ENCODE data around the gene KCNMA1. TPM values are rescaled to one million over a fixed set of nuclear protein-coding genes. Genes with fewer than 3 reads are reported as not detected.

The KCNMA1 gene
- total and polyA plus RNA-seq, 3 donors from 2014 or later: 13.6 to 36.1 (median 24.7) TPM

DNA sequence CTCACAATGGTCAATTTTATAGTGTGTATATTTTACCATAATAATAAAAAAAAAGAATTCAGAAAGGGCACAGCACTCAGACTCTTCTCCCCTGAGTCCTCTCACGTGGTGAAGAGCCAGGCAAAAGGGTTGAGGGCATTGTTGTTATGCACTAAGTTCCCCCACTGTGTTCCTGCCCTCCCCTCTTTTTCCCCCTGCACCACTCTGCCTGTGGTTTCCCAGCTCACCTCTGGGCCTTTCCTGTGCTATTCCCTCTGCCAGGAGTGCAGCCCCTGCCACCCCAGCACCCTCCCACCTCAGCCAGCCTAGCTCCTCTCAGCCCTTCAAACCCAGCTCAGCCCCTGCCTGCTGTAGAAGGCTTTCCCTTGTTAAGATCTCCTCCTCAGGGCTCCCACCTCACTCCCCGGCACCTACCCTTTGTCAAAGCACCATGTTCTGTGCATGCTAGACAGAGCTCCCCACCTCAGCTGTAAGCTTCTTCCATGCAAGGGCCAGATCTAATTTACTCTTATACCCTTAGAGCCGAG lies 108.5 kb downstream of the KCNMA1 start:
- Histone ChIP-seq H3K4me3 (no peak overlapping the region), H3K27ac (no peak overlapping the region), H3K9me3 (no peaks in the 10 kb centered on the region), H3K4me1 (no peaks in the 10 kb centered on the region), H3K27me3 (no peaks in the 10 kb centered on the region), H3K36me3 (ENCODE audit: low read depth, missing control alignments) (no peaks in the 10 kb centered on the region)
- intact Hi-C loops (cut with DNase I; ENCODE audit: low total_unique reads): no loop called here
- 89 to 95% methylated on average over 3 of the region's 3 CpGs for WGBS, 2 donors
- DNase-seq: no peak
- TF ChIP-seq POLR2A (IDR thresholded peaks at IDR 0.05): no peak
- TF ChIP-seq, protein P1, sequence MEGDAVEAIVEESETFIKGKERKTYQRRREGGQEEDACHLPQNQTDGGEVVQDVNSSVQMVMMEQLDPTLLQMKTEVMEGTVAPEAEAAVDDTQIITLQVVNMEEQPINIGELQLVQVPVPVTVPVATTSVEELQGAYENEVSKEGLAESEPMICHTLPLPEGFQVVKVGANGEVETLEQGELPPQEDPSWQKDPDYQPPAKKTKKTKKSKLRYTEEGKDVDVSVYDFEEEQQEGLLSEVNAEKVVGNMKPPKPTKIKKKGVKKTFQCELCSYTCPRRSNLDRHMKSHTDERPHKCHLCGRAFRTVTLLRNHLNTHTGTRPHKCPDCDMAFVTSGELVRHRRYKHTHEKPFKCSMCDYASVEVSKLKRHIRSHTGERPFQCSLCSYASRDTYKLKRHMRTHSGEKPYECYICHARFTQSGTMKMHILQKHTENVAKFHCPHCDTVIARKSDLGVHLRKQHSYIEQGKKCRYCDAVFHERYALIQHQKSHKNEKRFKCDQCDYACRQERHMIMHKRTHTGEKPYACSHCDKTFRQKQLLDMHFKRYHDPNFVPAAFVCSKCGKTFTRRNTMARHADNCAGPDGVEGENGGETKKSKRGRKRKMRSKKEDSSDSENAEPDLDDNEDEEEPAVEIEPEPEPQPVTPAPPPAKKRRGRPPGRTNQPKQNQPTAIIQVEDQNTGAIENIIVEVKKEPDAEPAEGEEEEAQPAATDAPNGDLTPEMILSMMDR (IDR thresholded peaks at IDR 0.05): no peak

DNA sequence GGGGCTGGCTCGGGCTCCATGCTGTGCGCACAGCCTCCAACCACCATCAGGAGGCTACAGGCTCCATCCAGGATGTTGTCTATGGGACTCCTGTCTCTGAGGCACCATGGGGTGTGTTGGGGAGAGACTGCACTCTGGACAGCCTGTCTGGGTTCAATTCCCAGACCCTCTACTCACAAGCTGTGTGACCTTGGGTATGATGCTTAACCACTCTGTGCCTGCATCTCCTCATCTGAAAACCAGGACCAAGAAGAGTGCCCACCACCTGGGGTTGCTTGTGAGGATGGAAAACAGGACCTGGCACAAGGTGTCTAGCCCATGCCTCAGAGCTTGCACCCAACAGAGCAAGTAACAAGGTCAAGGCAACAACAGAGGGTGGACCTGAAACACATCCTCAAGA lies 109.8 kb downstream of the KCNMA1 start:
- H3K4me1 ChIP-seq: no peaks in the 10 kb centered on the region
- no peak for DNase-seq
- TF ChIP-seq, protein P1 (IDR thresholded peaks at IDR 0.05): no peak
- TF ChIP-seq POLR2A (IDR thresholded peaks at IDR 0.05): no peak
- H3K4me3 ChIP-seq: no peak overlapping the region
- no peak overlapping the region for H3K27ac ChIP-seq
- no peaks in the 10 kb centered on the region for H3K9me3 ChIP-seq
- intact Hi-C loops (cut with DNase I; ENCODE audit: low total_unique reads): no loop called here
- H3K27me3 ChIP-seq: no peaks in the 10 kb centered on the region
- H3K36me3 ChIP-seq (ENCODE audit: low read depth, missing control alignments): no peaks in the 10 kb centered on the region
- WGBS, 2 donors: 95 to 100% methylated on average over 2 of the region's 2 CpGs

DNA sequence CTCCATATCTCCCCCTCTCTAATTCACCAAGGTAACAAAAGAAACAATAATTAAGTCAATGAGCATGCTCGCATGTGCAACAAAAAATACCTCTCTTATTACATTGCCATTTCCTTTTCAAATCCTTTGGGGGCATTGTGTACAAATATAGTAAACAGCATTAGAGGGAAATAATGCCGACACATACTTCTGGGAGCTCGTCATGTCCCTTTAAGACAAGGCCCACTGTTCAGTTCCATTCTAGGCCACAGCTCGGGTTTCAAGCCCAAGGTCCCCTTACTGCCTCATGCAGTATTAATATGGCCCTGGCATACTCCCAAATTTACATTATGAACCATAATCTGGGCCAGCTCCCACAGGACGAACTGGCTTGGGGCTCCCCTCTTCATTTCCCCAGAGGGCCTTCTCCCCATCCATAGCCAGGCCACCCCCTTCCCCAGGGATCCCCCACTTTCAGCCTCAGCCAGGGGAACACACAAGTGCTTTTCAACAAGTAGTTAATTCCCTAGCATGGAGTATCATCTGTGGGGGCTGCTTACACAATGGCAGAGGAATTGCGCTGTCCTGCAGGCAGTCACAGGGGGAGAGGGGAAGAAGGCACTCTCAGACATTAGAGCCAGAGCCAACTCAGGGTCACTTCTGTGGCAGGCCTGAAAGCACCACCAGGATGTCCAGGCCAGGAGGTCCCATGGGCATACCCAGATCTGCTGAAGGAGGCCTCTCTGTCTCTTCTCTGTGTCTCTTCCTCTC lies 110.6 kb downstream of the KCNMA1 start:
- Histone ChIP-seq H3K4me3 (no peak overlapping the region), H3K36me3 (ENCODE audit: low read depth, missing control alignments) (no peaks in the 10 kb centered on the region), H3K27ac (no peak overlapping the region), H3K4me1 (no peaks in the 10 kb centered on the region), H3K9me3 (no peaks in the 10 kb centered on the region), H3K27me3 (no peaks in the 10 kb centered on the region)
- DNase-seq: no peak
- TF ChIP-seq POLR2A (IDR thresholded peaks at IDR 0.05): no peak
- TF ChIP-seq, protein P1 (IDR thresholded peaks at IDR 0.05): no peak
- WGBS, 2 donors: 71 to 81% methylated on average over 6 of the region's 6 CpGs
- intact Hi-C loops (cut with DNase I; ENCODE audit: low total_unique reads): no loop called here

DNA sequence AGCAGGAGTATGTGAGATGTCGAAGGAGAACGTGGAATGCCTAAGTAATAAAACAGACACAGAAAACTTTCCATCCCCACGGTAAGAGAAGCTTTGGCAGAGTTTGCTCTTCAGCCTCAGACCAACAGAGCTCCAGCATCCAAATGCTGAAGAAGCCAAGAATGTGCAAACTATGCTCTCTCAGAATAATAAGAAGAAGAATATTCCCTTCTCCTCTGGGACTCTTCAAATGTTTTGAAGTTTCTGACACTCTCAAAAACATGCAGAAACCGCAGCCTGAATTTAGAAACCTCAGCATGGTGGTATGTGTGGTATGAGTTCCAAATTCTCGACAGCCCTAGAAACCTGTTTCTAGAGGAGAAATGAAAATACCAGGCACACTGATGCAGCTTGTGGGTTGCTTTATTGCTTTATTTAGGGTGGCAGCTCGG lies 113.3 kb downstream of the KCNMA1 start:
- no peak for DNase-seq
- Histone ChIP-seq H3K9me3 (no peaks in the 10 kb centered on the region), H3K4me3 (no peak overlapping the region), H3K4me1 (no peaks in the 10 kb centered on the region), H3K36me3 (ENCODE audit: low read depth, missing control alignments) (no peaks in the 10 kb centered on the region), H3K27me3 (no peaks in the 10 kb centered on the region), H3K27ac (no peak overlapping the region)
- WGBS, 2 donors: 38 to 40% methylated on average over 6 of the region's 6 CpGs
- TF ChIP-seq, protein P1 (IDR thresholded peaks at IDR 0.05): no peak
- TF ChIP-seq POLR2A (IDR thresholded peaks at IDR 0.05): no peak
- intact Hi-C loops (cut with DNase I; ENCODE audit: low total_unique reads): no loop called here
